ENCODE results near the gene SORCS2. TPM values are rescaled to one million over a fixed set of nuclear protein-coding genes. Genes with fewer than 3 reads are reported as not detected.

The SORCS2 gene
- total RNA-seq, 4 donors from 2014 or later, result 0.48 to 1.8 (median 0.68) TPM; not detected in 1

- intact Hi-C loops (cut with DNase I; ENCODE audit: low total_unique reads), result no loop called here
- DNase-seq, result no peak
- Histone ChIP-seq H3K9me3 (no peaks in the 10 kb centered on the region), H3K4me1 (no peaks in the 10 kb centered on the region), H3K27me3 (no peaks in the 10 kb centered on the region), H3K36me3 (no peaks in the 10 kb centered on the region), H3K27ac (no peak overlapping the region), H3K4me3 (no peak overlapping the region)
- 89% methylated on average over 8 of the region's 8 CpGs; no CpG with 5 or more reads in 1 of the 2 donors for WGBS, 2 donors (ENCODE audit: low coverage in 1 of 2)
- TF ChIP-seq POLR2A (IDR thresholded peaks at IDR 0.05) (no peak), CTCF (IDR thresholded peaks at IDR 0.05) (no peak), EP300 (IDR thresholded peaks at IDR 0.05; ENCODE audit: low read depth) (no peak), POLR2AphosphoS5 (IDR thresholded peaks at IDR 0.05) (no peak)
- in situ Hi-C loops (cut with MboI; ENCODE audit: low pct_ligation_motif_present in 1 of 4, low pct_unique_long_range_greater_than_20kb in 1 of 4, low sequenced_read_pairs in 3 of 4), result no loop called here
Observed at GRCh38 chr4:7541414-7541810, 349.1 kb downstream of the SORCS2 start.

- H3K4me3 ChIP-seq, result no peak overlapping the region
- 86 to 89% methylated on average over 1 to 4 of the region's 4 CpGs for WGBS, 2 donors (ENCODE audit: low coverage in 1 of 2)
- TF ChIP-seq POLR2A (IDR thresholded peaks at IDR 0.05) (no peak), POLR2AphosphoS5 (IDR thresholded peaks at IDR 0.05) (no peak), EP300 (IDR thresholded peaks at IDR 0.05; ENCODE audit: low read depth) (no peak)
- intact Hi-C loops (cut with DNase I; ENCODE audit: low total_unique reads), result no loop called here
- in situ Hi-C loops (cut with MboI; ENCODE audit: low pct_ligation_motif_present in 1 of 4, low pct_unique_long_range_greater_than_20kb in 1 of 4, low sequenced_read_pairs in 3 of 4), result no loop called here
- H3K27ac ChIP-seq, result no peak overlapping the region
- no peaks in the 10 kb centered on the region for H3K36me3 ChIP-seq
- H3K27me3 ChIP-seq, result no peaks in the 10 kb centered on the region
- H3K9me3 ChIP-seq, result no peaks in the 10 kb centered on the region
- no peak for DNase-seq
- H3K4me1 ChIP-seq, result no peaks in the 10 kb centered on the region
Observed at GRCh38 chr4:7542781-7543180, 350.4 kb downstream of the SORCS2 start.

GRCh38 chr4:7546152-7546808 lies 353.9 kb downstream of the SORCS2 start:
- no peak for TF ChIP-seq EP300 (IDR thresholded peaks at IDR 0.05; ENCODE audit: low read depth)
- TF ChIP-seq CTCF (IDR thresholded peaks at IDR 0.05), result no peak
- TF ChIP-seq POLR2AphosphoS5 (IDR thresholded peaks at IDR 0.05), result no peak
- TF ChIP-seq POLR2A (IDR thresholded peaks at IDR 0.05), result no peak
- no peaks in the 10 kb centered on the region for H3K27me3 ChIP-seq
- H3K27ac ChIP-seq, result no peak overlapping the region
- no peaks in the 10 kb centered on the region for H3K36me3 ChIP-seq
- DNase-seq, result no peak
- no peaks in the 10 kb centered on the region for H3K9me3 ChIP-seq
- intact Hi-C loops (cut with DNase I; ENCODE audit: low total_unique reads) (no loop called here), in situ Hi-C loops (cut with MboI; ENCODE audit: low pct_ligation_motif_present in 1 of 4, low pct_unique_long_range_greater_than_20kb in 1 of 4, low sequenced_read_pairs in 3 of 4) (no loop called here)
- 70 to 86% methylated on average over 5 to 18 of the region's 18 CpGs for WGBS, 2 donors (ENCODE audit: low coverage in 1 of 2)
- H3K4me1 ChIP-seq, result no peaks in the 10 kb centered on the region
- no peak overlapping the region for H3K4me3 ChIP-seq

- Histone ChIP-seq H3K27me3 (no peaks in the 10 kb centered on the region), H3K36me3 (no peaks in the 10 kb centered on the region), H3K27ac (no peak overlapping the region), H3K4me1 (no peaks in the 10 kb centered on the region), H3K9me3 (no peaks in the 10 kb centered on the region), H3K4me3 (no peak overlapping the region)
- no peak for DNase-seq
- TF ChIP-seq POLR2AphosphoS5 (IDR thresholded peaks at IDR 0.05), result no peak
- TF ChIP-seq EP300 (IDR thresholded peaks at IDR 0.05; ENCODE audit: low read depth), result no peak
- TF ChIP-seq CTCF (IDR thresholded peaks at IDR 0.05), result no peak
- no peak for TF ChIP-seq POLR2A (IDR thresholded peaks at IDR 0.05)
- 65% methylated on average over 4 of the region's 4 CpGs; no CpG with 5 or more reads in 1 of the 2 donors for WGBS, 2 donors (ENCODE audit: low coverage in 1 of 2)
- in situ Hi-C loops (cut with MboI; ENCODE audit: low pct_ligation_motif_present in 1 of 4, low pct_unique_long_range_greater_than_20kb in 1 of 4, low sequenced_read_pairs in 3 of 4), result no loop called here
- intact Hi-C loops (cut with DNase I; ENCODE audit: low total_unique reads), result no loop called here
Observed at GRCh38 chr4:7546809-7547367, 354.6 kb downstream of the SORCS2 start.
